Muscle of back (tissue), 11 donors: ENCODE data around the gene CTNND2. TPM values are rescaled to one million over a fixed set of nuclear protein-coding genes. Genes with fewer than 3 reads are reported as not detected.

Experiments used
- DNase-seq, 3 donors: peaks; one replicate each; pipeline versions ENCODE4 v3.0.0 to v3.0.0-alpha.2; 2013
- polyA plus RNA-seq, 10 donors: library from polyadenylated mRNA; unstranded; fragments of 120-200 nt; gene quantifications; one replicate each; pipeline ENCODE4 v1.2.1, GENCODE V29; 2013; ENCODE audit not compliant: insufficient read length in 10 of 10

The CTNND2 gene
- polyA plus RNA-seq, 10 donors: 0.32 to 1.8 (median 1.2) TPM

DNA sequence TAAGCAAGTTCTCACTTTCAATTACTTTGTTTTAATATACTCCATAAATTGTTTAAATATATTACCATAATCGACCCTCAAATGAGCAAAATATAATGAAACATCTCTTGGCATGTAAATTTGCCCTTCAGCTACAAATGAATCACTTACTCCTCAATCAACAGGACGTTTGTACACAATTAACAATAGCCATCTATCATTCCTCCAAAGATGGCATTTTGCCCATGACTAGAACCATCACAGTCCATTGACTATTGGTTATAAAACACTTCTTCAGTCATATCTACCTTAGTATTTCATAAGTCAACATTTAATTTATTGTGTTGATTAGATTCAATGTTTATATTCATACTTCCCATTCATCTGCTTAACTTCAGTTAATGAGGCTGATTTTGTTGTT lies 127.2 kb downstream of the CTNND2 start:
- DNase-seq: no peak

DNA sequence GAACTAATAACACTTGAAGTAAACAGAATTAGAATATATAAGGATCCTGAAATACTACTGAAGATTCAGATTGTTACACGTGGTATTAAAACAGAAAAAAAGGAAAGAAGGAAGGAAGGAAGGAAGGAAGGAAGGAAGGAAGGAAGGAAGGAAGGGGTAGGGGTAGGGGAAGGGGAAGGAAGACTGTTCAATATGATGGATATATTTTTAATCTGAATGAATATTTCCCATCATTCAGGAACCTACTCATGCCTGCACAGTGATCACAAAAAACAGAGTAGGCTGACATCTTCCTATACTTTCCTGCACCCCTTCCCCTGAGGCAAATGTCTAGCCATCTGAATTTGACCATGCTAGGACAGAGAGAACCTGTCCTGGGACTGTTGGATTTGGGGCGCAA lies 133.9 kb downstream of the CTNND2 start:
- DNase-seq: no peak

DNA sequence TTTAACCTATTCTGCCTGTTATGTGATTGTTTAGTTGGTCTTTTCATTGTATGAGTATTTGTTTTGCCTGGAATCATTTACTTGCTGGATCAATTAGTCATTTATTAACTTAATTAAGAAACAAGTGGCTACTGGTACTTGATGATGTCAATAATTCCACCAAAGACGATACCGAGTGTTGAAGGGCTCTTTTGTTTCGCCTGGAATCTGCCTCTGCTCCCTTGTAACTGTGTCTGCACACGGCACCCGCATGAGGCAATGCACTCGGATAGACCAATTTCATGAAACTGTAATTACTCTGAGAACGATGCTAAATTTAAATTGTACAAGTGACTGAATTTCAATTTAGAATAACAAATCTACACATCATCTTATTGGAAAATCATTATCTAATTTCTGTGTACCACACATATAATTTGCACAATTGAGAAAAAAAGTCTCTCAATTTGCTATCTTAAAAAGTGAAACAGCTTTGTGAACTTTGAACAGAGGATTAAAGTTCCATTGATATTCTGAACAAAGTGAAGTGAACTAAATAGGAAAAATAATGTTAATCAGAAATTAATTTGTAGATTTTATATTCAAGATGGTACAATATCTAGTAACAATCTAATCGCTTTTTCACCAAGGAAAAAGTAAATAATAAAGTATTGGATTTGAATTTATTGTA lies 143.2 kb downstream of the CTNND2 start:
- no peak for DNase-seq

DNA sequence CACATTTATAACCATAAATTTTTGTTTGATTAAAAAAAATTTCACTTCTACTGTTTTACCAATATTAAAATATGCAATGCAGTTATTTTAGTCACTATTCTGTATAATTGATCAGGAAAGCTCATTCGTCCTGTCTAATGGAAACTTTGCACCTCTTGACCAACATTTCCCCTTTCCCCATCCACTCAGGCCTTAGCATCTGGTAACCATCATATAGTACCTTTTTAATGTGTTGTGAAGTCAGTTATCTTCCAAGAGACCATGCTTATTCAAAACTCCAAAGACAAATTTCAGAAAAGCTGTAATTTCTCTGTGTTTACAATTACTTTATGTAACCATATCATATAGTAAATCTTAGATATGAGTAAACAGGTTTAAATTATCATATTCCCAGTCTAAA lies 145.9 kb downstream of the CTNND2 start:
- DNase-seq: no peak

DNA sequence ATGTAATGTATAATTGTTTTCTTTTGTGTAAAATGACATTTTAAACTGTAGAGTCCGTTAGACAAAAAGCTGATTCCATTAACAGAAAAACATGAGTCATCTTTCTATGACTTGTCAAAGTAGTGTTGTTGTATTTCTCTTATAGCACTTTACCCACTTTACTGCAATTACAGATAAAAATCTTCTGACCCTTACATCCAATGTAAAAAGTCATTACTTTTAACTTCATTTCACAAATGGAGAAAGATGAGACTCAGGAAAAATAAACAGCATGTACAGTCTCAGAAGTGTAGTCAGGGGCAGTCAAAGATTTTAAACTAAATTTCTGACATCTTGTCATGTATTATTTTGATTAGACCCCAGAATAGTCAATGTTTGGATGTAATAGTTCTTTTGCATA lies 146.6 kb downstream of the CTNND2 start:
- no peak for DNase-seq

DNA sequence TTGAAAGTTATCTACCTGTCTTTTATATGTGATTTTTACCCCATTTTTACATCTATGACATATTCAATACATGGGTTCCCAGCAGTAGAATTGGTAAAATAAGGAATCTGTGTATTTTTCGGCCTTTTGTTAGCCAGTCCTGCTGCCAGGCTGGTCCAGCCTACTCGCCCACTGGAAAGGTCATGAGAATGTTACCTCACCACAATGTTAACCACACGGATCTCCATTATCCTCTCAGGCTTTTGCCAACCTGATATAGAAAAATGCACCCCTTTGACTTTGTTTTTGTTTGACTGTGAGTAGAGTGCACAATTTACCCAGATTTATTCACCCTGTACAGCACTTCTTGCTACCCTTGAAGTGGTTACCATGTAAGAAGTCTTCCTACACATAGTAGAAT lies 167.2 kb downstream of the CTNND2 start:
- DNase-seq: no peak

DNA sequence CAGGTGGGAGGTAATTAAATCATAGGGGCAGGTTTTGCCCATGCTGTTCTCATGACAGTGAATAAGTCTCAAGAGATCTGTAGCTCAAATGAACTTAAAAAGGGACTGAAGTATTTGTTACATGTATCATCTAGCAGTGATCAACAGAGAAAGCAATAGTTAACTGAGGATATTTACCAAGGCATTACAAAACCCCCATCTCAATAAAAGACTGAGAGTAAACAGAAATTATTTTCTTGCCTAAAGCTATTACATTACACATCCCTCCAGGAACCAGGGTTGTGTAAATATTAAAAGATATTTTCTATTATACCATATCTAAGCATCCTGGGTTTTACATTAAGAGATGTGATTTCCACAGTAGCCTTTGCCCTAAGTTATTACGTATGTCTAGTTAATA lies 169.9 kb downstream of the CTNND2 start:
- no peak for DNase-seq

DNA sequence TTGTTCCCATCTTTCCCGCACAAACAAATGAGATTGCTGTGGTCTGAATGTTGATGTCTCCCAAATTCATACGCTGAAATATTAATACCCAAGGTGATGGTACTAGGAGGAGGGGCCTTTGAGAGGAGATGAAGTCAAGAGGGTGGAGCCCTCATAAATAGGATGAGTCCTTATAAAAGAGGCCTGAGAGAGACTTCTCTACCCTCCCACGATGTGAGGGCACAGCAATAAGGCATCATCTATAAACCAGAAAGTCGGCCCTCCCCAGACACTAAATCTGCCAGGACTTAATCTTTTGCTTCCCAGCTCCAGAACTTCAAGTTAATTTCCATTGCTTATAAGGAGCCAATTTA lies 170.4 kb downstream of the CTNND2 start:
- DNase-seq: no peak

DNA sequence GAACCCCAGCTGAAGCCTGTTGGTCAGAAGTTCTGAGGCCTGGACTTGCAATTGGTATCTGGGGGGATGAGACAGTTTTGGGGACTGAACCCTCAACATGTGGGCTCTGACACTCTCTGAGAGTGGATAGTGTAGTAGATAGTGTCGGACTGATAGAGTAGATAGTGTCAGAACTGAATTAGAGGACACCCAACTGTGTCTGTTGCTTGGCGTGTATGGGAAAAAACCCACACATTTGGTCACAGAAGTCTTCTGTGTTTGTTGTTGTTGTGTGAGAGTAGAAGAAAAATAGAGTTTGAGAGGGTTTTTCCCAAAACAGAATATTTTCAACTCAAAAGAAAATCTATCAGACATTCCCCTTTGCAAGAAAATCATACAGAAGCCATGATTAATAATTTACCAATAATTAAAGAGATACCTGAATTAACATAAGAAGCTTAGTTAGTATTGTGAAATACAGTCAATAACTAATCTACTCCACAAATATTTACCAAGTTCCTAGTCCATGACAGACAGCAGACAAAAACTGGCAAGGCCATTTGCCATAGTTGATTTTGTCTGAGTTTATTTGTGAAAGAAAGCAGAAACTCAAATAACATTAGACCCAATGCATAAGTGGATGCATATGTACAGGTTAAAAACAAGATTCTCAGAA lies 170.9 kb downstream of the CTNND2 start:
- no peak for DNase-seq

DNA sequence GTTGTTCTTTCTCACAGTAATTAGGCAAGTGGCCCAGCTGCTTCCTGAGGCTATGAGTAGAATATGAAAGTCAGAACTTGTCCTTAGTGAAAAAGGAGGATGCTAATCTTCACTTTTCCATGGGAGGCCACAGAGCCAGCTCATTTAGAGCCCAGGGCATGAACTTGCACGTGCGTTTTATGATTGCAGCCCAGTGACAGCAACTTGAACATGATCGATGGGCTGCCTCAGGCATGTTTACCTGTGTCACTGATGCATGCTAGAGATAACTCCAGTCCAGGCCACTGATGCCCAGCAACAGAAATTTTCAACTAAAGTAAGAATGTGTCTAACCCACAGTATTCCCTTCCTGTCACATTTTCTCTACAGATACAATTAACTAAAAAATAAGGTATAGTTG lies 179.3 kb downstream of the CTNND2 start:
- DNase-seq: no peak

DNA sequence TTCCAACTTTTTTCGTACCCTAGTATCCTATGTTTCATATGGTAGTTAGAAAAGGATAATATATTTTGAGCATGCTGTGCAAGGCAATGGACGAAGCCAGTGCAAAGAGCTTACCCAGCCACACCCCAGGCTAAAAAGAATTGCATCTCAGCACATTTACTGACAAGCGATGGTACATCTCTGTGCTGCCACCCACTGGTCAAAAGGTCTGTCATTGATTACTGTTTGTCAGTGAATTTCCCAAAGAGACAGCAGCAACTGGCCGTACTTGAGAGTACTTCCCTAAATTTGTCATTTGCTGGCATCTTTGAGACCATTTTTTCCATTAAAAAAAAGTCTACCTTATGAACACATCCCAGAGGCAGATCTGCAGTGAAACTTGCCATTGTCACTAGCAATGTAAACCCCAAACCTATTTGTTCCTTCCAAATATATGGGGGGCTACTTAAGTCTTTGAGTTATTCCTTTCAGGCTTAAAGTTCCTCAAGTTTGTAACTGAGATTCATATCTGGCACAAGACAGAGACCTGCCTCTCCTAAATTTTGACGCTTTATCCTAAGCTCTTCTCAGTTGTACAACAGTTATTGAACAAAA lies 184.3 kb downstream of the CTNND2 start:
- peak; percentile 7 to 57 (median 24) for DNase-seq

DNA sequence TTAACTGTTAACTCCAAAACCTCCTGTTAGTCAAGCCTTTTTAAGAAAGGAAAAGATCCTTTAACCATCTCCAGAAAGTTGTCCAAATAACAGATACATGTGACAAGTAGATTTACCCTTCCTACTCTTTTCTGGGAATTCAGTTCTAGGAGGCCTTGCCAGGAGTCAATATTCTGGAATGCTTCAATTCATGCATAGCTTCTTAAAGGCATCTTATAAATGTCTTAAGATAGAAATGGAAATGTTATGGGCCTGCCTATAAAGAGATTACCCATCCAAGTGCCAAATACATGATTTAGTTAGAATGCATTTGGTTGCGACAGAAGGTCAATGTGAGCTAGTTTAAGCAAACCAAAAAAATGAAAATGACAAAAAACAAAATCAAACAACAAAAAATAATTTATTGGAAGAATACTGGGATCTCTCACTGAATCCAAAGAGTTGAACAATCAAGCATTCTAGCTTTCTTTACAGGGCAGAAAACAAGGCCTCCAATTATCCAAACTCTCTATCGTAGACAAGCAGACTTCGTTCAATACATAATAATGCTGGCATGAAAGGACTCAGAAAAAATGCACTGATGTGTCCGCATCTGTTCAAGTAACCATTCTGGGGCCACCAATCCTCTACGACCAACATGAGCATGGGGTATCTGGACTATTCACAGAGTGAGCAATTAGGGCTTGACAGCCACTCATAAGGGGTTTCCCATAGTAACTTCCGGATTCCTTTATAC lies 188.6 kb downstream of the CTNND2 start:
- DNase-seq: peak in 1 of 3 donors; percentile 2

DNA sequence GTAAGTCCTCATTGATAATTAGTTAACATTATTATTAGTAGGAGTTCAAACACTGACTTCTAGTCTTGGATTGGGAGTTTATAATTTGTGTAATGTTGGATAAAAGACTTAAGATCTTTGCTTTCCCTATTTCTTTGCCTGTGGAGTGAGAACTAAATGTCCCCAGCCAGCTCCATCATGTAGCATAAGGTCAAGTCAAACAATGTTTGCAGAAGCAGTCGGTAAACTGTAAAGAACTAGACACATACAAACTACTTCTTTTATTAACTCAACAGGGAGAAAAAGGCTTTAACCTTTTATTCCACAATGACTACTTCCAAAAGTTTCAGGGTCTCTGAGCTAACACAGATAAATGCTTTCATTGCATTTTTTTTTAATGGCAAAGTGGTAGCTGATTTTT lies 192.3 kb downstream of the CTNND2 start:
- no peak for DNase-seq

DNA sequence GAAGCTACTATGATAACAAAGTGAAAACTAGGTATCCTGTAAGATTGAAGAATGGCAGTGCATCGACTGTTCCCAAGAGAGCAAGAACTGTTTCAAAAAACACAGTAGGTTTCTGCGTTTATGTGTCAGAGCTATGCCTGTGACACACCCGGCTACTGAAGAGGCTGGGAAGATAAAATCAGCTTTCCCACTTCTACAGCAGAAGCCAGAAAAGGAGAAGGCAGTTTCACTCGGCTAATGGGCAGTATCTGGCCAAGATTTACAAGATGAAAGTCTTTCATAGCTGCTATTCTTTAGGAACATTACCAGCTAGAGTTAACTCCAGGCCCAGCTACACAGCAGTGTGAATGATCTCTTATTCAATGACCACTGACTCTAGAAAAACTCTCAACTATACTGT lies 195.2 kb downstream of the CTNND2 start:
- no peak for DNase-seq

DNA sequence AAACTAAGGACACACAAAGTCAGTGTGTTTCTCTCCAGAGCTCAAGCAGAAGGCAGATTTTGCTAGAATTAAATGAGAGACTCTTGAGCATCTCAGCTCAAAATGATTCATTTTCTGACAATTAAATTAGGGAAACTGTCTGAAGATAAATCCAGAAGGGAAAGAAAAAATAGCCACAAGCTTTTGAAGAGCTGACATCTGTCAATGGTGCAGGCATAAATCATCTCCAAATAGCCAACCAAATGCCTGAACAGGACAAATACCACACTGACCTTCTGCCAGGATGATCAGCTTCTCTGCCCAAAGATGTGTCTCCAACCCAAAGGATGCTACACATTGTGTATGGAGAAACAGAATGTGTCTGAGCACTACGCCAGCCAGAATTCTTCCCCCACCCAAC lies 199.3 kb downstream of the CTNND2 start:
- DNase-seq: no peak

DNA sequence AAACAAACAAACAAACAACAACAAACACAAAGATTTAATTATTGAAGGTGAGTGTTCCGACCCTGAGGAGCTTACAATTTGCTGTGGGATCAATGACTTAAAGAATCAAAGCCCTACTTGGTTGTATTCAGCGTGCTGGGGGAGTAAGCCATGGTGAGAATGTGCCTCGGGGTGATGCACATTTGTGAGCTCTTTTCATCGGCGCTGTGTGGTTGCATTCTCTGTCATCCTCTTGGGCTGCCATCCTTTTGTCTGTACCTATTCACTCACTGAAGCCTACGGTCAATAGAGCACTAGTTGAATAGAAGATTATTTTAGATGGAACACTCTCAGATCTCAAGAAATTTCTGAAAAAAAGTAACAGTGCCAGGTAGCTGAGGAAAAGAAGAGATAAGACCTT lies 203.9 kb downstream of the CTNND2 start:
- DNase-seq: no peak

DNA sequence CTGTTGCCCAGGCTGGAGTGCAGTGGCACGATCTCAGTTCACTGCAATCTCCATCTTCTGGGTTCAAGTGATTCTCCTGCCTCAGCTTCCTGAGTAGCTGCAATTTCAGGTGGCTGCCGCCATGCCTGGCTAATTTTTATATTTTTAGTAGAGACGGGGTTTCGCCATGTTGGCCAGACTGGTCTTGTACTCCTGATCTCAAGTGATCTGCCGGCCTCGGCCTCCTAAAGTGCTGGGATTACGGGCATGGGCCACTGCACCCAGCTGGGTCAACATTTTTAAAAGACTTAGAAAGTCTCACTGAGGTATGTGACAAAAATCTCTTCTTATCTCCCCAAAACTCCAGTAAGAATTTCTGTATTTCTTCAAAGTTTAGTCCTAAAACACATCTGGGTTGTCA lies 211.6 kb downstream of the CTNND2 start:
- DNase-seq: no peak

DNA sequence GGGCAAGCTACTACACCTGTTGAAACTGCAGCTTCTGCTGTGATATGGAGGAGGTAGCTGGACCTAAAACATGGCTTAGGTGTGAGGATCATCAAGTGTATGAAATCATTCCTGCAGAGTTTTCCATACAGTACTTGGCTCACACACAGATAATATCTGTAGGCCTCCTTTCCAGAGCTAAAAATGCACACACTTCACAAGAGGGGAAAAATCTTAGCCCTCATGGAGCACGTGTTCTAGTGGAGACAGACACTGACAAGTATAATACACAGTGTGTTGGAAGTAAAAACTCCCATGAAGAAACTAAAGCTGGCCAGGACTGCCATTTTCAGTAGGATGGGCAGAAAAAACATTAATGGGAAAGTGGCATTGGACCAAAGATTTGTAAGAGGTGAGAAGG lies 216.7 kb downstream of the CTNND2 start:
- no peak for DNase-seq

DNA sequence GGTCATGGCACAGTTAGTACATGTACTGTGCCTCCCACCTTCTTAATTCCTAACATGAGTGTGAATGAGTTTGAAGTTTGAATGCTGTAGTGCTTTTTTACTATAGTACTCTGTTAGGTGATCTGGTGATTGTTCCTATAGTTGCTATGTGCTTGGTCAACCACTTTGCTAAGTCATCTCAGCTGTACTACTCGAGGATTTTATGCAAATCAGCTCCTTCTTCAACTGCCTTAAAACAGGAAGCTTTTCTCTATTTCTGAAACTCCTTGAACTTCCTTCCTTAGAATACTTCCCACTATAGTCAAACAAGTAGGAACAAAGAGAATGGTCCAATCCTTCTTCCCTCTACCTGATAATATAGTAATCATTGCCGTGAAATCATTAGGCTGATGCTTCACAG lies 219.6 kb downstream of the CTNND2 start:
- DNase-seq: no peak

DNA sequence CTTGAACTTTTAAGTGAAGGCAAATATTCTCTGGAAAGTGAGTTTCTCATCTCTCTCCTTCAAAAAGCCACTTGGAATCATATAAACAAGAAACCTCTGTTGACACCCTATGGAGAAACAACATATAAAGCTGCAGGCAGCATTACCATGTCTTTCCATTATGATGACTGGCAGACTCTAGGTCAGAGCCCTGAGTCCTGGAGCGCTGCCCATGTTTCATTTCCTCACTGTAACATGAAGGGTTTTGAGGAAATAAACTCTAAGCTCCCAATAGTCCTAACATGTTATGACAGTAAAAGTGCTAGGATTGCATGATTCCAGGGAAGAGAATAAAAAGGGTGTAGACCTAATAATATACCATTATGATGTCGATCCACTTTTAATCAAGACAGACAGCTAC lies 220.6 kb downstream of the CTNND2 start:
- peak; percentile 2 to 14 (median 9) for DNase-seq

DNA sequence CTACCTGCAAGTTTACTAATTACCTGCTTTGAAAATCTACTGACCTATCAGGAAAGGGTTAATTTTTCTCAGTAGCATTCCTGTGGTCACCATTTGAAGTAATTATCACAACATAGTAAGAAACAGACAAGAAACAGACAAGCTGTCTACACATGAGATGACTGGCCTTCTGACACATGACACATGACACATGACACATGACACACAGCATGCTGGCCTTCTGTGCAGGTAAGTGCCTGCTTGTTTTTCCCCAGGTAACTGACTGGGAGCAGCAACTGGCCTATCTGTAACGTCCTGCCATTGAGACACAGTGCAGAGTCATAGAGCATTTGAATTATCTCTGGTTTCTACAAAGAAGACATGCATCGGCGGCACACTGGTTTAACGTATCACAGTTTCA lies 222.4 kb downstream of the CTNND2 start:
- no peak for DNase-seq

DNA sequence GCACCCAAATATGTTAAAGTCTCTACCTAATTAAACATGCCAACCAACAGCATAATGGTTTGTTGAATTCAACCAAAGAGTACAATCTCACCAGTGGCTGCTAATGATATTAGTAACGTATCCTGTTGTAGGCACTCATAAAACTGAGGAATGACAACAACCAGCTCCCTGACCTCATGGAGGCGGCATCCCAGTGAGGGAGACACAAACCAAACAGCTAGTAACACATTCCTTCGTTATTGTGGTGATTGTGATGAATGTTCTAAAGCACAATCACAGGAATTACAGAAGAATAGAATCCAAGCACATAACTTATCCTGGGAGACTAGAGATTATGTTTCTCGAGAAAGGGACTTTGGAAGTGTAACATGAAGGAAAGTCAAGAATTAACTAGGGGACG lies 224.6 kb downstream of the CTNND2 start:
- DNase-seq: no peak

DNA sequence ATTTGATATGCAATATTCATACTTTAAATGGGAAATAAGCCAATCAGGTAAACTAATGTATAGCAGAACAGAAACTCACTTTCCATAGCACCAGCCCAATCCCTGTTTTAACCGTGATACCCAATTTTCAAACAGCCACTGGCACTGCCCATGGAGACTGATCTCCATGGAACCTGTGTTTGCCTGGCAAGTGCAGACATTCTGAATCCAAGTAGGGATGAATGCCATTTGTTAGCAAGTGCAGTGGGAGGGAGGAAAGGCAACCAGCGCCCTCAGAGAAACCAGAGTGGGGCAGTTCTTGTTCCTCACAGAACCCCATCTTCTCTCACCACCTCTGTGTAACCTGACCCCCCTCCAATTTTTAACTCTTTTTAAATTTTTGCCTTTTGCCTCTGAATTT lies 229.1 kb downstream of the CTNND2 start:
- no peak for DNase-seq
